ENCODE data around the gene SKAP1.

SKAP1 gene

DNA sequence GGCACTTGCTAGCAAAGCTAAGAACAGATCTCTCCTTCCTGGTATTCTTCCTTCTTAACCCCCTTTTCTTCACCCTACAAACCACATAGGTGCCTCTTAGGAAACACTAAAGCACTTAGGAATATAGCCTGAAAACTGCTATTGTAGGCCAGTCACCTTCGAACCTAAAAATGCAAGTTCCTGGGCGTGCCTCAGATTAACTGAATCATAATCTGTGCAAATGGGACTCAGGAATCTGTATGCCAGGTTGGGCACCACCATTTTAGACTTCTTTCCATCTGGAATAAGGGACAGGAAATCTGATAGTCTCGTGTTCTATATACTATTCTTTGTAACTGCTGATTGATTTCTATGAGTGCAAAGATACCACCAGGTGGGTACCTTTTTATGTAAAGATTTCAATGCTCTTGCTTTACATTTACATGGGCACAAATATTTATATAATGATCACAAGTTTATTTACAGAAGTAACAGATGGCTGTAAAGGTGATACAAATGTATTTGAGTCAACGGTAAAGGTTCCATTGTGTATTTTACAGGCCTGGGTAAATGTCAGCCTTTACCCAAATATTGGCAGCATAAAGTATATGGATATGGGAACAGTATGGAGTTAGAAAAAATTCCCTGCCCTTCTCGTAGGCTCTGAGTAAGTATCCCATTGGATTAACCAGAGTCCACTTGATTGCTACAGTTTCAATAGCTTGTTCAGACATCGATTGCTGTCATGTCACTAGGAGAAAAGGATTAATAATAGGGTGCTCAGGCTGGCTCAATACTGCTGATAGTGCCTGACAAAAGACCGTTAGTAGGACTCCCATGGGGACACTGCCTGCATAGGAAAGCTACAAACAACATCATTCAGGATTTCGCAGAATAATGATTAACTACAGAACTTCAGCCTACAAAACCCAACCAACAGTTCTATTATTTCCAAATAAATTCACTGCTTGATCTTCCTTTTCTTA, 197.7 kb downstream of the SKAP1 start:
- TF ChIP-seq POLR2AphosphoS5 (IDR thresholded peaks at IDR 0.05; ENCODE audit: borderline replicate concordance, low read depth, low read length) (no peak), EZH2 (IDR thresholded peaks at IDR 0.05) (no peak), FOXP2 (optimal IDR thresholded peaks at IDR 0.05; ENCODE audit: control extremely low read depth, extremely low read length, insufficient read depth) (no peak)
- DNase-seq (ENCODE audit: low read depth, low spot score): no peak
- Histone ChIP-seq H3K36me3 (ENCODE audit: insufficient read depth, low read length) (no peaks in the 10 kb centered on the region), H3K4me3 (no peak overlapping the region), H3K9me3 (ENCODE audit: low read depth, low read length) (no peaks in the 10 kb centered on the region), H3K9ac (ENCODE audit: insufficient read length) (no peak overlapping the region), H3K27ac (no peak overlapping the region)

DNA sequence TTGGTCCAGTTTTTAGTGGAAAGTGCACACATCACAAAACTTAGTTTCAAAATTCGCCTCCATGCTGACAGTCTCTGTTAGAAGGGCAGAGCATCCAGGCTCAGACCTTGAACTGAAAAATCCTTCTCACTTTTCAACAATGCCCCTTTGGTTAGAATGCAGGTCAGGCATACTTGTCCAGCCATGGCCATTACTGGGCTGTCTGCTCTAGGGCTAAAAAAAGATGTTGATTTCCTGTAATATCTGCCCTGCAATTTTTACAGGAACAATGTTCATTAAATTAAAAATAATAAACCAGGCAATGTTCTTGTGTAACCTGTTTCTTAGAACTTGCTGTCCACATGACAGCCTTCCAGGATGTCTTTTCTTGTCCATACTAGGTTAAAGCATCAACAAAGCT, 200.1 kb downstream of the SKAP1 start:
- no peak overlapping the region for H3K4me3 ChIP-seq
- H3K9ac ChIP-seq (ENCODE audit: insufficient read length): no peak overlapping the region
- TF ChIP-seq POLR2AphosphoS5 (IDR thresholded peaks at IDR 0.05; ENCODE audit: borderline replicate concordance, low read depth, low read length): no peak
- no peak for TF ChIP-seq FOXP2 (optimal IDR thresholded peaks at IDR 0.05; ENCODE audit: control extremely low read depth, extremely low read length, insufficient read depth)
- TF ChIP-seq EZH2 (IDR thresholded peaks at IDR 0.05): no peak
- H3K36me3 ChIP-seq (ENCODE audit: insufficient read depth, low read length): no peaks in the 10 kb centered on the region
- no peak overlapping the region for H3K27ac ChIP-seq
- no peaks in the 10 kb centered on the region for H3K9me3 ChIP-seq (ENCODE audit: low read depth, low read length)
- DNase-seq (ENCODE audit: low read depth, low spot score): no peak

DNA sequence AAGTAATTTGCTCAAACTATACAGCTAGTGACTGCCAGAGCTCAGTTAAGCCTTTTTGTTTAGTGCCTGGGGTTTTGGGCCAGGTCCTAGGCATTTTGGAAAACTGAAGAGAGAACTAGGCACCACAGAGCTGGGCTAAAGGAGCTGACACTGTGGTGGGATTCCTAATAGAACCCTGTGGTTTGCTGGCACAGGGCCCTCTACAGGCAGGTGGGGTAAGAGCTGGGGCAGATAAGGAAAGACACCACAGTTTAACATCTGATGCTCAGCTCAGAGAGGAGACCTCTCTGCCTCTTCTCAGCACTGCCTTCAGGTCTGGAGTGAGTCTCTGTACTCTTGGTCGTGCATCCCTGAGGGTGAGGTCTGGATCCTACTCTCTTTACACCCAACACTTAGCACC, 201.3 kb downstream of the SKAP1 start:
- H3K4me3 ChIP-seq: no peak overlapping the region
- no peaks in the 10 kb centered on the region for H3K9me3 ChIP-seq (ENCODE audit: low read depth, low read length)
- no peak overlapping the region for H3K27ac ChIP-seq
- TF ChIP-seq EZH2 (IDR thresholded peaks at IDR 0.05) (no peak), FOXP2 (optimal IDR thresholded peaks at IDR 0.05; ENCODE audit: control extremely low read depth, extremely low read length, insufficient read depth) (no peak), POLR2AphosphoS5 (IDR thresholded peaks at IDR 0.05; ENCODE audit: borderline replicate concordance, low read depth, low read length) (no peak)
- no peak for DNase-seq (ENCODE audit: low read depth, low spot score)
- no peaks in the 10 kb centered on the region for H3K36me3 ChIP-seq (ENCODE audit: insufficient read depth, low read length)
- H3K9ac ChIP-seq (ENCODE audit: insufficient read length): no peak overlapping the region

DNA sequence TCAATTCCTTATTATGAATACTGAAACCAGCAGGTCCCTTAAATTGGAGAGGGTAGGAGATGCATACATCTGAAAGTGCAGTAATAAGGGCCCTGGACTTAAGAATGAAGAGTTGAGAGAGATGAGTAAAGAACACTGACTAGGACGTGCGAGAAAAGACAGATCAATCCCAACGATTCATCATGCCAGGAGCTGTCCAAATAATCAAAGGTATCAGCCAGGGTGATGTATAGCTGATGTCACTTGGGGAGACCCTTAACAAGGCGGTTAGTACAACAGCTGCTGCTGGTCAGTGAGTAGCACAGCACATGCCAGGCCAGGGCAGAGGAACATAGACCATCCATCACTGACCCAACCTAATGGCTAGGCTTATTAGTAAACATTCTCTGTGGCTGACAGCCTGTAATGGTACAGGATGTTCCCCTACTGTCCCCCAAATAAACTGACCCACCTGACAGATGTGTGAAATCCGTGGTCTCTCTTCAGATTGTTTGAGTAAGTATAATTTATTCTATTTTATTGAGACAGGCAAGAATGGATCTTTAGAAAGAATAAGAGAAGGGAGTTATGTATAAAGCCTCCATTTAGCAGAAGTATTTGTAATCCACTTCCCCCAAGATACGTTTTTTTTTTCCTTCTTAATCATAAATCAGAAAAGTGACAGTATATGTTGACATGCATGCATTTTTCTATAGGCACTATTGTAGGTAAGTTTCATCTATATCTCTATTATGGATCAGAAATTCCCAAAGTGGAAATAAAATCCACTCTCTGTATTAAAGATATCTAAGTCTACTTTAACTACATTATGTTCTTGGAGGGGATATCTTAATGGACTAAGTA, 204.1 kb downstream of the SKAP1 start:
- DNase-seq (ENCODE audit: low read depth, low spot score): no peak
- H3K4me3 ChIP-seq: no peak overlapping the region
- no peaks in the 10 kb centered on the region for H3K36me3 ChIP-seq (ENCODE audit: insufficient read depth, low read length)
- no peak for TF ChIP-seq POLR2AphosphoS5 (IDR thresholded peaks at IDR 0.05; ENCODE audit: borderline replicate concordance, low read depth, low read length)
- TF ChIP-seq FOXP2 (optimal IDR thresholded peaks at IDR 0.05; ENCODE audit: control extremely low read depth, extremely low read length, insufficient read depth): no peak
- no peak overlapping the region for H3K27ac ChIP-seq
- H3K9me3 ChIP-seq (ENCODE audit: low read depth, low read length): no peaks in the 10 kb centered on the region
- H3K9ac ChIP-seq (ENCODE audit: insufficient read length): no peak overlapping the region

DNA sequence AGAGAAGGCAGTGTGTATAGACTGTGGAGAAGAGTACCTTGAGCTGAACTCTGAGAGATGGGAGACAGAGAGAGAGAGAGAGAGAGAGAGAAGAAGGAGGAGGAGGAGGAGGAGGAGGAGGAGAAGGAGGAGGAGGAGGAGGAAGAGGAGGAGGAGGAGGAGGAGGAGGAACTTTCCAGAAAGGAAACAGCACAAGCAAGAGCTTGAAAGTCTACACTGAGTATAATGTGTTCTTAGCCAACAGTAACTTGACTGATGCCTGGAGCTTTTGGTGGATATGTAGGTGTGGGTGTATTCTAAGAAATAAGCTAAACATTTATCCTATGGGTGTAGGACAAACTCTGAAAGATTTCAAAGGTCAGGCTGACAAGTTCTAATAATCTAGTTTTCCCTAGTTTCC, 206.1 kb downstream of the SKAP1 start:
- no peak overlapping the region for H3K9ac ChIP-seq (ENCODE audit: insufficient read length)

DNA sequence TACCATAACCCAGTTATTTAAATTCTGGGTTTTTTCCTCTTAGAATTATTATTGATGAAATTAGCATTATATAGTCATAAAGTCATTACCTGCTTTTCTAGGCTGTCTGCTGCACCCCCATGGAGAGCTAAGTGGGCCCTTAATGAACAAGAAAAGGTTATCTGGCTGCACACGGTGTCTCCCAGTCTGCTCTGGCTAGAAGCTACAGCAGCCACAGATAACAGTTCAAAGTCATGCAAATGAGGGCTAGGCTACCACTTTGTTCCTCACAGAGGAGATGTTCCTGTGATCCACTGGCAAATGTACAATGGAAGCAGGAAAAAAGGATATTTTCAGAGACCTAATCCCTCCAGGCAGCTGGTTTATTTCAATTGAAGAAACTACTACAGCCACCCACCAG, 210.4 kb downstream of the SKAP1 start:
- DNase-seq (ENCODE audit: low read depth, low spot score): no peak
- Histone ChIP-seq H3K36me3 (ENCODE audit: insufficient read depth, low read length) (no peaks in the 10 kb centered on the region), H3K9ac (ENCODE audit: insufficient read length) (no peak overlapping the region), H3K9me3 (ENCODE audit: low read depth, low read length) (no peaks in the 10 kb centered on the region), H3K27ac (no peak overlapping the region), H3K4me3 (no peak overlapping the region)
- TF ChIP-seq POLR2AphosphoS5 (IDR thresholded peaks at IDR 0.05; ENCODE audit: borderline replicate concordance, low read depth, low read length) (no peak), FOXP2 (optimal IDR thresholded peaks at IDR 0.05; ENCODE audit: control extremely low read depth, extremely low read length, insufficient read depth) (no peak), EZH2 (IDR thresholded peaks at IDR 0.05) (no peak)

More for the DNA sequence above, 206.1 kb downstream of the SKAP1 start:
- DNase-seq (ENCODE audit: low read depth, low spot score): no peak
- TF ChIP-seq FOXP2 (optimal IDR thresholded peaks at IDR 0.05; ENCODE audit: control extremely low read depth, extremely low read length, insufficient read depth) (no peak), POLR2AphosphoS5 (IDR thresholded peaks at IDR 0.05; ENCODE audit: borderline replicate concordance, low read depth, low read length) (no peak), EZH2 (IDR thresholded peaks at IDR 0.05) (no peak)
- Histone ChIP-seq H3K27ac (no peak overlapping the region), H3K9me3 (ENCODE audit: low read depth, low read length) (no peaks in the 10 kb centered on the region), H3K36me3 (ENCODE audit: insufficient read depth, low read length) (no peaks in the 10 kb centered on the region), H3K4me3 (no peak overlapping the region)

DNA sequence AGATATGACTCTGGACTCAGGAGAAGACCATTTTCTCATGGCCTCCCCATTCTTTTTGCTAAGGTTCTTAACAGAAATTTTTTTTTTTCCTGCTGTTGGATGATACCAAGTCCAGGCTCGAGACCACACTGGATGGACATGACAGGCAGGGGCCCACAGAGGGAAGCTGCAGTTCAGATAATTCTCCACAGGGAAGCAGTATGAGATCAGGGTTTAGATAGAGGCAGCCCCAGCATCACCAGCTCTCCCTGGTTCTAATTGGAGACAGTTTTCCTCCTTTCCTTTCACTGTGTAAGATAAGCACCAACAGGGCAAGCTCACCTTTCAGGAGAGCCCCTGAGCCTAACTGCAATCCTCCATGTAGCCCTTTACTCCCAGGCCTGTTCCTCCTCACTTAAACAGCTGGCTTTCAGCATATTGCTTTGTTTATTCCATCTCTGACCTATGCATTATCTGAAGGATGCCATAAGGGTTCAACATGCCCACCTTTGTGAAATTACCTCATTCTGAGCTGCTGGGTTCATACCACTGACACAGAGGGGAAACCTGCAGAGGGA, 214.4 kb downstream of the SKAP1 start:
- no peak for DNase-seq (ENCODE audit: low read depth, low spot score)
- Histone ChIP-seq H3K9me3 (ENCODE audit: low read depth, low read length) (no peaks in the 10 kb centered on the region), H3K4me3 (no peak overlapping the region), H3K27ac (no peak overlapping the region), H3K9ac (ENCODE audit: insufficient read length) (no peak overlapping the region), H3K36me3 (ENCODE audit: insufficient read depth, low read length) (no peaks in the 10 kb centered on the region)
- no peak for TF ChIP-seq FOXP2 (optimal IDR thresholded peaks at IDR 0.05; ENCODE audit: control extremely low read depth, extremely low read length, insufficient read depth)
- no peak for TF ChIP-seq POLR2AphosphoS5 (IDR thresholded peaks at IDR 0.05; ENCODE audit: borderline replicate concordance, low read depth, low read length)
- TF ChIP-seq EZH2 (IDR thresholded peaks at IDR 0.05): no peak

DNA sequence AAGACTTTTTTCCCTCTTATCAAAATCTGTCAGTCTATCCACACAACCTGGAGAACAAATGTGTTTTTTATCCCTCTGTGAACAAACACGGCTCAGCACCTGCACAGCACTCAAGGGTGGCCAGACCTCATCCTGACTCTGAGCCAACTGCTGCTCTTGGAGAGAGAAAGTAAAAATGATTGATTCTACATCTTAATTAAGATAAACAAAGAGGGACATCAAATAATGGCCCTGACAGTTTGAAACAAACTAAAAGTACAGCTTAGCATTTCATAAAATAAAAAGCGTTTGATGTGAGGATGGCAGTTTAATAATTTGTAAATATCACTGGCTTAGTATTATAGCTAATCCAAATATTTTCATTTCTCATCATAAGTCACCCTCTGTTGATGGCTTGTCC, 216.2 kb downstream of the SKAP1 start:
- Histone ChIP-seq H3K9ac (ENCODE audit: insufficient read length) (no peak overlapping the region), H3K9me3 (ENCODE audit: low read depth, low read length) (no peaks in the 10 kb centered on the region), H3K4me3 (no peak overlapping the region), H3K27ac (no peak overlapping the region), H3K36me3 (ENCODE audit: insufficient read depth, low read length) (no peaks in the 10 kb centered on the region)
- no peak for DNase-seq (ENCODE audit: low read depth, low spot score)
- TF ChIP-seq EZH2 (IDR thresholded peaks at IDR 0.05): no peak
- no peak for TF ChIP-seq POLR2AphosphoS5 (IDR thresholded peaks at IDR 0.05; ENCODE audit: borderline replicate concordance, low read depth, low read length)
- TF ChIP-seq FOXP2 (optimal IDR thresholded peaks at IDR 0.05; ENCODE audit: control extremely low read depth, extremely low read length, insufficient read depth): no peak

Measured in SK-N-MC (cell line).